HL-60/S4 (cell line): ENCODE measurements around the gene EGFR.

Experiments
- in situ Hi-C: fragments of 300-500 bp; cut with MboI; formaldehyde crosslinking; loops from 2 replicates; pipeline ENCODE4 v1.14.3; 2022; ENCODE audit warnings: low sequenced_read_pairs

EGFR gene

DNA sequence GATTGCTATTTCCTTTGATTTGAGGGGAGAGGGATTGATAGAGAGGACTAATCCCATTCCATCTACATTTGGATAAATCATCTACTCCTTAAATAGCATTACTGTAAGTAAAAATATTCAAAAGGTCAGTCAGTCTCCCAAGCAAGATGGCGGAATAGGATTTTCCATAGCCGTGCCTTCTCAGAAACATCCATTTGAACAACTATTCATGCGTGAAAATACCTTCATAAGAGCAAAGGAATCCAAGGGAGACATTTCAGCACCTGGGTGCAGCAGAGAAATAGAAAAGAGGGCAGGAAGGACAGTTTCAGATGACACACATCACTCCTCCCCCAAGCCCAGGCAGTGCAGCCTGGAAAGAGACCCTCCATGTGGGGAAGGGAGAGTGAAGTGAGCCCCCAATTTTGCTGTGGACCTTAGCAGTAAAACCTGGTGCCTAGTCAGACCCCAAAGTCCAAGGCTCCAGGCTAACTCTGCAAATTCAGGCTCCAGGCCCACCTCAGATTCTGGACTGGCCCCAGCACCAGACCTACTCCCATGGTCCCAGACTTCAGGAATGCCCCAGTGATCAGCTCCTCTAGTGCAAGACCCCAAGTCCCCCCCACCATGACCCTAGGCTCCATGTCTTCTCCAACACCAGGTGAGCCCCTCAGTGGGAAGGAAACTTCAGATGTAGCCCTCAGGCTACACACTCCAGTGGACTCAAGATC, 242.0 kb downstream of the EGFR start:
- in situ Hi-C loops, result loop anchor here (25.0 kb wide), 1 partner anchor 499 kb away; the partner anchor contains the start of gene SEC61G
